Neural crest cell (in vitro differentiated cells): ENCODE data around the gene C20orf141. TPM values are rescaled to one million over a fixed set of nuclear protein-coding genes. Genes with fewer than 3 reads are reported as not detected.

Experiments used
- DNase-seq: peaks from one replicate; pipeline ENCODE4 v3.0.0; 2021; ENCODE audit warnings: low read depth, mixed read lengths, low spot score
- H3K27ac Mint-ChIP-seq: one replicate; pipeline ENCODE4 v1.8.0; 2021; ENCODE audit warnings: mild to moderate bottlenecking, mixed read lengths; ENCODE audit not compliant: unreplicated experiment
- H3K27me3 Mint-ChIP-seq: 2 replicates; pipeline ENCODE4 v1.8.0; 2021; ENCODE audit warnings: low read depth, mild to moderate bottlenecking, mixed read lengths
- H3K36me3 Mint-ChIP-seq: 2 replicates; pipeline ENCODE4 v1.8.0; 2021; ENCODE audit warnings: low read depth, mild to moderate bottlenecking, mixed read lengths
- H3K4me1 Mint-ChIP-seq: 2 replicates; pipeline ENCODE4 v1.8.0; 2021; ENCODE audit warnings: mixed read lengths
- H3K4me3 Mint-ChIP-seq: one replicate; pipeline ENCODE4 v1.8.0; 2021; ENCODE audit warnings: mild to moderate bottlenecking, mixed read lengths
- H3K9me3 Mint-ChIP-seq: 2 replicates; pipeline ENCODE4 v1.8.0; 2021; ENCODE audit warnings: mixed read lengths
- CTCF ChIP-seq: fragments of 200-600 bp; sonication (generic); conservative IDR thresholded peaks from 2 replicates; pipeline ENCODE4 v1.5.0; 2021; ENCODE audit warnings: antibody characterized with exemption, mild to moderate bottlenecking
- total RNA-seq: library from RNA; stranded (reverse); gene quantifications from 2 replicates; pipeline ENCODE4 v1.2.1, GENCODE V29; 2021

Gene C20orf141
- total RNA-seq, 1 donor from 2014 or later: not detected

- H3K36me3 Mint-ChIP-seq: peaks cover 22% of the 10 kb centered on the region
- no peak overlapping the region for H3K27ac Mint-ChIP-seq
- no peak for DNase-seq
- peaks cover 4% of the 10 kb centered on the region for H3K4me1 Mint-ChIP-seq
- H3K4me3 Mint-ChIP-seq: no peak overlapping the region
- H3K27me3 Mint-ChIP-seq: peaks cover 10% of the 10 kb centered on the region
- no peak for TF ChIP-seq CTCF
- H3K9me3 Mint-ChIP-seq: no peaks in the 10 kb centered on the region
Measured at GRCh38 chr20:2833761-2834160, 19.0 kb downstream of the C20orf141 start.

GRCh38 chr20:2834401-2835110, 19.8 kb downstream of the C20orf141 start:
- DNase-seq: no peak

GRCh38 chr20:2835331-2835796, 20.6 kb downstream of the C20orf141 start:
- TF ChIP-seq CTCF: no peak
- Mint-ChIP-seq H3K9me3 (no peaks in the 10 kb centered on the region), H3K27ac (peak overlapping the region; percentile 75), H3K4me3 (no peak overlapping the region), H3K4me1 (peaks cover 11% of the 10 kb centered on the region), H3K27me3 (no peaks in the 10 kb centered on the region), H3K36me3 (peaks cover 27% of the 10 kb centered on the region)
- DNase-seq: no peak

More at GRCh38 chr20:2834401-2835110, 19.8 kb downstream of the C20orf141 start:
- no peak overlapping the region for H3K27ac Mint-ChIP-seq
- TF ChIP-seq CTCF: no peak
- H3K4me3 Mint-ChIP-seq: no peak overlapping the region
- peaks cover 10% of the 10 kb centered on the region for H3K4me1 Mint-ChIP-seq
- peaks cover 5% of the 10 kb centered on the region for H3K27me3 Mint-ChIP-seq
- no peaks in the 10 kb centered on the region for H3K9me3 Mint-ChIP-seq
- peaks cover 27% of the 10 kb centered on the region for H3K36me3 Mint-ChIP-seq

- Mint-ChIP-seq H3K27ac (peak overlapping the region; percentile 5), H3K4me1 (peaks cover 11% of the 10 kb centered on the region), H3K27me3 (no peaks in the 10 kb centered on the region), H3K9me3 (no peaks in the 10 kb centered on the region), H3K36me3 (peaks cover 27% of the 10 kb centered on the region), H3K4me3 (peak overlapping the region; percentile 43)
- DNase-seq: no peak
- TF ChIP-seq CTCF: no peak
Measured at GRCh38 chr20:2836035-2836434, 21.2 kb downstream of the C20orf141 start.

GRCh38 chr20:2837221-2837960, 22.6 kb downstream of the C20orf141 start:
- no peak overlapping the region for H3K27ac Mint-ChIP-seq
- peak overlapping the region; percentile 72 for H3K4me3 Mint-ChIP-seq
- H3K36me3 Mint-ChIP-seq: peaks cover 27% of the 10 kb centered on the region
- H3K4me1 Mint-ChIP-seq: peaks cover 13% of the 10 kb centered on the region
- no peaks in the 10 kb centered on the region for H3K27me3 Mint-ChIP-seq
- no peak for DNase-seq
- no peak for TF ChIP-seq CTCF
- no peaks in the 10 kb centered on the region for H3K9me3 Mint-ChIP-seq
